ENCODE data around the gene CLN5. TPM values are rescaled to one million over a fixed set of nuclear protein-coding genes. Genes with fewer than 3 reads are reported as not detected.

The CLN5 gene
- total and polyA plus RNA-seq, 2 of the 4 experiments (the other 2 are of a cell fraction), result 11.3 to 15.1 TPM

GRCh38 chr13:77034881-77035280, 43.0 kb downstream of the CLN5 start:
- TF ChIP-seq RAD21 (IDR thresholded peaks at IDR 0.05; ENCODE audit: low read length), result no peak
- TF ChIP-seq MAZ (IDR thresholded peaks at IDR 0.05; ENCODE audit: borderline replicate concordance, low read depth, low read length), result no peak
- 0 out of 2 replicates have a peak, but pooled peaks have one; percentile 2 for TF ChIP-seq FOS (IDR thresholded peaks at IDR 0.05; ENCODE audit: low read depth, low read length)
- no peak for TF ChIP-seq POLR2A (IDR thresholded peaks at IDR 0.05; ENCODE audit: low read depth, low read length)
- no peak for TF ChIP-seq RCOR1 (IDR thresholded peaks at IDR 0.05; ENCODE audit: insufficient replicate concordance, low read length)
- no peak for TF ChIP-seq RFX5 (IDR thresholded peaks at IDR 0.05; ENCODE audit: low read depth, low read length)
- no peak for TF ChIP-seq CEBPB (IDR thresholded peaks at IDR 0.05; ENCODE audit: low read depth, low read length)
- H3K36me3 ChIP-seq (ENCODE audit: control insufficient read depth, insufficient read depth, low read length), result no peaks in the 10 kb centered on the region
- DNase-seq (peak; percentile 79), ATAC-seq (ENCODE audit: low read depth) (peak; percentile 85)
- H2AK9ac ChIP-seq (replicated peaks; ENCODE audit: low read depth, low read length, poor library complexity), result no peak overlapping the region
- H4K8ac ChIP-seq (ENCODE audit: low read depth in 2 of 2, low read length in 2 of 2), result no peak overlapping the region
- in situ Hi-C loops (cut with MboI; ENCODE audit: low sequenced_read_pairs), result no loop called here
- no peak overlapping the region for H3K4ac ChIP-seq (ENCODE audit: low read depth, low read length)
- H3K4me2 ChIP-seq (ENCODE audit: low read depth, low read length), result no peak overlapping the region
- H3K18ac ChIP-seq (ENCODE audit: low read depth, low read length), result no peak overlapping the region
- dilution Hi-C loops (cut with HindIII; ENCODE audit: low sequenced_read_pairs, unreplicated experiment), result no loop called here
- no peak overlapping the region for H2AFZ ChIP-seq (replicated peaks; ENCODE audit: low read length, poor library complexity)
- no peak overlapping the region for H2BK20ac ChIP-seq (ENCODE audit: low read depth, low read length)
- peaks cover 3% of the 10 kb centered on the region; the same call in 1 of the 2 replicates for H3K4me1 ChIP-seq (ENCODE audit: control insufficient read depth, insufficient read depth, low read length)
- H2BK15ac ChIP-seq (ENCODE audit: low read depth, low read length), result no peak overlapping the region
- no peaks in the 10 kb centered on the region for H3K27me3 ChIP-seq (ENCODE audit: control insufficient read depth, insufficient read depth, low read length)
- no peak overlapping the region for H4K91ac ChIP-seq (ENCODE audit: insufficient read depth, low read depth, low read length)
- no peaks in the 10 kb centered on the region; the same call in 1 of the 2 replicates for H3K9me1 ChIP-seq (ENCODE audit: insufficient read depth, low read length)
- H3K27ac ChIP-seq (ENCODE audit: insufficient read depth, low read length), result no peak overlapping the region
- WGBS, 2 experiments (ENCODE audit: extremely low coverage in 2 of 2, insufficient read length in 1 of 2), result 80% methylated on average over 1 of the region's 5 CpGs; no CpG with 5 or more reads in 1 of the 2 experiments
- no peaks in the 10 kb centered on the region for H3K9me3 ChIP-seq (ENCODE audit: control insufficient read depth, insufficient read depth, low read length)
- POLR2A ChIA-PET (ENCODE audit: unreplicated experiment), result no interaction called here
- intact Hi-C loops (cut with micrococcal nuclease), result no loop called here
- no peaks in the 10 kb centered on the region for H3K79me1 ChIP-seq (ENCODE audit: low read depth in 1 of 2, low read length in 2 of 2)
- H2BK120ac ChIP-seq (ENCODE audit: low read depth, low read length), result no peak overlapping the region
- H3K14ac ChIP-seq (replicated peaks; ENCODE audit: low read depth, low read length), result no peak overlapping the region
- H3K56ac ChIP-seq (ENCODE audit: extremely low read depth, insufficient read depth, low read length), result no peak overlapping the region
- no peaks in the 10 kb centered on the region for H4K20me1 ChIP-seq (ENCODE audit: insufficient read depth, low read length)
- H3K4me3 ChIP-seq (ENCODE audit: insufficient read depth, low read depth, low read length), result no peak overlapping the region
- H4K5ac ChIP-seq (ENCODE audit: low read depth, low read length), result no peak overlapping the region
- no peak overlapping the region for H2AK5ac ChIP-seq (ENCODE audit: low read depth, low read length)
- BruUV-seq (replicated peaks), result no TSS peak
- no peak overlapping the region for H3K23ac ChIP-seq (ENCODE audit: low read depth, low read length)
- H3K9ac ChIP-seq (ENCODE audit: low read depth, low read length), result no peak overlapping the region
- CTCF ChIA-PET, result no interaction called here
- no peak overlapping the region for H2BK5ac ChIP-seq (ENCODE audit: low read depth, low read length, poor library complexity, severe bottlenecking)
